Activated CD8-positive, alpha-beta memory T cell treated with anti-CD3 and anti-CD28 coated beads, Interleukin-2, amount 10 ng/mL, durations not matched to agents 7 days and 5 days (primary cell): ENCODE measurements around the gene FBLN7. TPM values are rescaled to one million over a fixed set of nuclear protein-coding genes. Genes with fewer than 3 reads are reported as not detected.

Experiments used
- ATAC-seq: fragments of 150-1000 bp; cut with Tn5 transposase; one replicate; pipeline ENCODE4 v1.10.0; 2021; ENCODE audit warnings: moderate library complexity
- CTCF ChIA-PET: fragments of 350-600 bp; sonication (Branson Sonifier 250); formaldehyde crosslinking; loops from one replicate; lab custom pipeline; 2021; ENCODE audit warnings: antibody characterized with exemption; lab: Charles Lee
- DNase-seq: peaks from one replicate; pipeline ENCODE4 v3.0.0-alpha.2; 2020
- H3K27ac Mint-ChIP-seq: one replicate; pipeline ENCODE4 v1.8.0; 2021; ENCODE audit warnings: mild to moderate bottlenecking, mixed read lengths
- H3K27me3 Mint-ChIP-seq: one replicate; pipeline ENCODE4 v1.8.0; 2021; ENCODE audit warnings: mixed read lengths
- H3K36me3 Mint-ChIP-seq: one replicate; pipeline ENCODE4 v1.8.0; 2021; ENCODE audit warnings: mild to moderate bottlenecking, mixed read lengths
- H3K4me1 Mint-ChIP-seq: one replicate; pipeline ENCODE4 v1.8.0; 2021; ENCODE audit warnings: mixed read lengths
- H3K4me3 Mint-ChIP-seq: one replicate; pipeline ENCODE4 v1.8.0; 2021; ENCODE audit warnings: mild to moderate bottlenecking, moderate library complexity, mixed read lengths
- H3K9me3 Mint-ChIP-seq: one replicate; pipeline ENCODE4 v1.8.0; 2022; ENCODE audit warnings: low read depth, mixed read lengths
- total RNA-seq, 2 experiments: library from RNA; stranded (reverse); gene quantifications; one replicate each; pipeline ENCODE4 v1.2.3, GENCODE V29; 2021

The FBLN7 gene
- total RNA-seq, 2 experiments from 2014 or later = 0.26 to 0.63 TPM

- peaks cover 9% of the 10 kb centered on the region for H3K36me3 Mint-ChIP-seq
- ATAC-seq = no peak
Observed at GRCh38 chr2:112187046-112187715, 49.0 kb downstream of the FBLN7 start.

GRCh38 chr2:112187805-112188596 is 49.8 kb downstream of the FBLN7 start:
- no peaks in the 10 kb centered on the region for H3K27me3 Mint-ChIP-seq
- no peaks in the 10 kb centered on the region for H3K9me3 Mint-ChIP-seq
- peak overlapping the region; percentile 36 for H3K4me3 Mint-ChIP-seq
- CTCF ChIA-PET = interaction anchor here (0.7 to 1.3 kb wide), 3 partner anchors 12 to 67 kb away, joined by 3 read pairs; partner anchors contain the start of gene ZC3H8
- peak; percentile 84 for DNase-seq
- peaks cover 9% of the 10 kb centered on the region for H3K36me3 Mint-ChIP-seq
- peak overlapping the region; percentile 96 for H3K27ac Mint-ChIP-seq
- ATAC-seq = peak; percentile 94
- peaks cover 23% of the 10 kb centered on the region for H3K4me1 Mint-ChIP-seq

More at GRCh38 chr2:112187046-112187715, 49.0 kb downstream of the FBLN7 start:
- Mint-ChIP-seq H3K27ac (peak overlapping the region; percentile 96), H3K4me1 (peaks cover 23% of the 10 kb centered on the region), H3K4me3 (no peak overlapping the region), H3K9me3 (no peaks in the 10 kb centered on the region), H3K27me3 (peaks cover 7% of the 10 kb centered on the region)
- peak; percentile 36 for DNase-seq
- CTCF ChIA-PET = interaction anchor here (0.7 to 1.3 kb wide), 2 partner anchors 55 to 68 kb away, joined by 3 read pairs; partner anchors contain the start of gene ZC3H8

- Mint-ChIP-seq H3K27me3 (no peaks in the 10 kb centered on the region), H3K9me3 (no peaks in the 10 kb centered on the region), H3K4me3 (no peak overlapping the region), H3K36me3 (peaks cover 9% of the 10 kb centered on the region), H3K4me1 (peaks cover 20% of the 10 kb centered on the region), H3K27ac (peak overlapping the region; percentile 96)
- CTCF ChIA-PET = interaction anchor here (0.9 kb wide), 1 partner anchor 11 kb away, joined by 3 read pairs; no protein-coding TSS in a partner anchor
- DNase-seq (peak; percentile 36), ATAC-seq (no peak)
Observed at GRCh38 chr2:112189001-112189556, 50.9 kb downstream of the FBLN7 start.

GRCh38 chr2:112194028-112194427 is 55.8 kb downstream of the FBLN7 start:
- H3K4me1 Mint-ChIP-seq = peaks cover 14% of the 10 kb centered on the region
- CTCF ChIA-PET = no interaction called here
- no peak overlapping the region for H3K4me3 Mint-ChIP-seq
- ATAC-seq (no peak), DNase-seq (no peak)
- H3K9me3 Mint-ChIP-seq = no peaks in the 10 kb centered on the region
- no peak overlapping the region for H3K27ac Mint-ChIP-seq
- H3K36me3 Mint-ChIP-seq = peaks cover 2% of the 10 kb centered on the region
- peaks cover 2% of the 10 kb centered on the region for H3K27me3 Mint-ChIP-seq

- Mint-ChIP-seq H3K36me3 (peaks cover 2% of the 10 kb centered on the region), H3K9me3 (no peaks in the 10 kb centered on the region), H3K4me3 (no peak overlapping the region), H3K27me3 (peaks cover 2% of the 10 kb centered on the region), H3K4me1 (peaks cover 10% of the 10 kb centered on the region), H3K27ac (no peak overlapping the region)
- DNase-seq (no peak), ATAC-seq (no peak)
- CTCF ChIA-PET = interaction anchor here (1.3 kb wide), 1 partner anchor 11 kb away, joined by 3 read pairs; no protein-coding TSS in a partner anchor
Observed at GRCh38 chr2:112194482-112194881, 56.3 kb downstream of the FBLN7 start.

GRCh38 chr2:112195167-112195766 is 57.1 kb downstream of the FBLN7 start:
- CTCF ChIA-PET = interaction anchor here (1.3 kb wide), 1 partner anchor 11 kb away, joined by 3 read pairs; no protein-coding TSS in a partner anchor
- H3K27ac Mint-ChIP-seq = no peak overlapping the region
- peaks cover 2% of the 10 kb centered on the region for H3K36me3 Mint-ChIP-seq
- ATAC-seq (no peak), DNase-seq (no peak)
- no peaks in the 10 kb centered on the region for H3K9me3 Mint-ChIP-seq
- H3K4me3 Mint-ChIP-seq = no peak overlapping the region
- H3K27me3 Mint-ChIP-seq = peaks cover 2% of the 10 kb centered on the region
- H3K4me1 Mint-ChIP-seq = peaks cover 10% of the 10 kb centered on the region

- peaks cover 10% of the 10 kb centered on the region for H3K4me1 Mint-ChIP-seq
- no peak for ATAC-seq
Observed at GRCh38 chr2:112195950-112196349, 57.8 kb downstream of the FBLN7 start.

GRCh38 chr2:112197868-112198267 is 59.7 kb downstream of the FBLN7 start:
- Mint-ChIP-seq H3K36me3 (no peaks in the 10 kb centered on the region), H3K4me3 (no peak overlapping the region), H3K4me1 (peaks cover 10% of the 10 kb centered on the region), H3K27me3 (peaks cover 4% of the 10 kb centered on the region), H3K27ac (no peak overlapping the region), H3K9me3 (no peaks in the 10 kb centered on the region)
- DNase-seq = no peak
- no peak for ATAC-seq
- CTCF ChIA-PET = no interaction called here

More at GRCh38 chr2:112195950-112196349, 57.8 kb downstream of the FBLN7 start:
- peaks cover 2% of the 10 kb centered on the region for H3K36me3 Mint-ChIP-seq
- CTCF ChIA-PET = no interaction called here
- no peaks in the 10 kb centered on the region for H3K9me3 Mint-ChIP-seq
- no peak overlapping the region for H3K27ac Mint-ChIP-seq
- peaks cover 2% of the 10 kb centered on the region for H3K27me3 Mint-ChIP-seq
- no peak overlapping the region for H3K4me3 Mint-ChIP-seq
- no peak for DNase-seq

GRCh38 chr2:112198780-112199179 is 60.6 kb downstream of the FBLN7 start:
- Mint-ChIP-seq H3K4me3 (no peak overlapping the region), H3K4me1 (peaks cover 10% of the 10 kb centered on the region), H3K36me3 (peaks cover 3% of the 10 kb centered on the region), H3K9me3 (peaks cover 6% of the 10 kb centered on the region), H3K27me3 (peaks cover 4% of the 10 kb centered on the region), H3K27ac (no peak overlapping the region)
- ATAC-seq = no peak
- CTCF ChIA-PET = no interaction called here
- DNase-seq = no peak

- H3K27me3 Mint-ChIP-seq = peaks cover 4% of the 10 kb centered on the region
- H3K4me3 Mint-ChIP-seq = no peak overlapping the region
- H3K4me1 Mint-ChIP-seq = peaks cover 10% of the 10 kb centered on the region
- peaks cover 9% of the 10 kb centered on the region for H3K9me3 Mint-ChIP-seq
- no peak for DNase-seq
- CTCF ChIA-PET = no interaction called here
- ATAC-seq = no peak
- H3K36me3 Mint-ChIP-seq = peaks cover 5% of the 10 kb centered on the region
- H3K27ac Mint-ChIP-seq = no peak overlapping the region
Observed at GRCh38 chr2:112199188-112199587, 61.0 kb downstream of the FBLN7 start.

- CTCF ChIA-PET = no interaction called here
- Mint-ChIP-seq H3K4me1 (no peaks in the 10 kb centered on the region), H3K27me3 (peaks cover 4% of the 10 kb centered on the region), H3K27ac (no peak overlapping the region), H3K36me3 (peaks cover 9% of the 10 kb centered on the region), H3K9me3 (peaks cover 13% of the 10 kb centered on the region), H3K4me3 (no peak overlapping the region)
- no peak for DNase-seq
- ATAC-seq = no peak
Observed at GRCh38 chr2:112201696-112202430, 63.7 kb downstream of the FBLN7 start.

GRCh38 chr2:112204411-112204810 is 66.2 kb downstream of the FBLN7 start:
- no peak overlapping the region for H3K27ac Mint-ChIP-seq
- ATAC-seq (no peak), DNase-seq (no peak)
- H3K4me1 Mint-ChIP-seq = no peaks in the 10 kb centered on the region
- H3K27me3 Mint-ChIP-seq = peaks cover 2% of the 10 kb centered on the region
- no peak overlapping the region for H3K4me3 Mint-ChIP-seq
- peaks cover 16% of the 10 kb centered on the region for H3K9me3 Mint-ChIP-seq
- H3K36me3 Mint-ChIP-seq = peaks cover 13% of the 10 kb centered on the region
- CTCF ChIA-PET = no interaction called here
